ENCODE measurements around the gene KIAA1671.

DNA sequence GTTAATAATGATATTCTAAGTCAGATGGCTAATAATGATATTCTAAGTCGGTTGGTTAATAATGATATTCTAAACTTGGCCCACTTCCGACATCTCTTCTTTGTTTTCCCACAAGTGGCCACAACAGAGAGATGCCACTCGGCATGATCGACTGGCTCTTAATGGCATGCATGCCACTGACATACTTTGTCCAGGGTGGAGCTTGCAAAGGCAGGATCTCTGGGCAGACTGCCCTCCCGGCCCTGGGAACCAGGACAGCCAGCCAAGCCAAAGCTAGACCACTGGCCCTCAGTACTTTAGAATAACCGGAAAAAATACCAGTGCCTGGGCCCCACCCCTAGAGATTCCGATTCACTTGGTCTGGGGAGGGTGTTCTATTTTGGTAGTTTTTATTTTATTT lies 78.1 kb downstream of the KIAA1671 start:
- TF ChIP-seq, protein P1, sequence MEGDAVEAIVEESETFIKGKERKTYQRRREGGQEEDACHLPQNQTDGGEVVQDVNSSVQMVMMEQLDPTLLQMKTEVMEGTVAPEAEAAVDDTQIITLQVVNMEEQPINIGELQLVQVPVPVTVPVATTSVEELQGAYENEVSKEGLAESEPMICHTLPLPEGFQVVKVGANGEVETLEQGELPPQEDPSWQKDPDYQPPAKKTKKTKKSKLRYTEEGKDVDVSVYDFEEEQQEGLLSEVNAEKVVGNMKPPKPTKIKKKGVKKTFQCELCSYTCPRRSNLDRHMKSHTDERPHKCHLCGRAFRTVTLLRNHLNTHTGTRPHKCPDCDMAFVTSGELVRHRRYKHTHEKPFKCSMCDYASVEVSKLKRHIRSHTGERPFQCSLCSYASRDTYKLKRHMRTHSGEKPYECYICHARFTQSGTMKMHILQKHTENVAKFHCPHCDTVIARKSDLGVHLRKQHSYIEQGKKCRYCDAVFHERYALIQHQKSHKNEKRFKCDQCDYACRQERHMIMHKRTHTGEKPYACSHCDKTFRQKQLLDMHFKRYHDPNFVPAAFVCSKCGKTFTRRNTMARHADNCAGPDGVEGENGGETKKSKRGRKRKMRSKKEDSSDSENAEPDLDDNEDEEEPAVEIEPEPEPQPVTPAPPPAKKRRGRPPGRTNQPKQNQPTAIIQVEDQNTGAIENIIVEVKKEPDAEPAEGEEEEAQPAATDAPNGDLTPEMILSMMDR (conservative IDR thresholded peaks at IDR 0.05): no peak
- no peak for TF ChIP-seq ZFX (IDR thresholded peaks at IDR 0.05)
